Ascending aorta (tissue), 2 donors: Measurements from ENCODE around the gene C4orf36. TPM values are rescaled to one million over a fixed set of nuclear protein-coding genes. Genes with fewer than 3 reads are reported as not detected.
"Not testable (repeated sequence)": the region's sequence is repeated elsewhere in the genome, so short reads cannot be mapped to it uniquely, and the experiment has no call there.

Experiments
- DNase-seq, 2 donors: peaks; one replicate each; pipeline ENCODE4 v3.0.0-alpha.2; 2019; ENCODE audit warnings: low spot score in 2 of 2
- H3K27ac ChIP-seq, 2 donors: fragments of 200-600 bp; sonication (generic); one replicate each; pipeline ENCODE4 v1.5.1; 2016 to 2017; ENCODE audit warnings: mild to moderate bottlenecking in 1 of 2
- H3K27me3 ChIP-seq: fragments of 200-600 bp; sonication (generic); one replicate; pipeline ENCODE4 v1.5.1; 2017
- H3K36me3 ChIP-seq, 2 donors: fragments of 200-600 bp; sonication (generic); one replicate each; pipeline ENCODE4 v1.5.1; 2016
- H3K4me1 ChIP-seq, 2 donors: fragments of 200-600 bp; sonication (generic); one replicate each; pipeline ENCODE4 v1.5.1; 2016 to 2017; ENCODE audit warnings: mild to moderate bottlenecking in 1 of 2
- H3K4me3 ChIP-seq, 2 donors: fragments of 200-600 bp; sonication (generic); one replicate each; pipeline ENCODE4 v1.5.1; 2016 to 2017; ENCODE audit warnings: mild to moderate bottlenecking in 1 of 2
- H3K9me3 ChIP-seq, 2 donors: fragments of 200-600 bp; sonication (generic); one replicate each; pipeline ENCODE4 v1.5.1; 2016
- CTCF ChIP-seq, 3 experiments: fragments of 200-600 bp in 2 of 3; fragments of 450-650 bp in 1 of 3; sonication (generic) in 2 of 3; IDR thresholded peaks; one replicate each; pipeline ENCODE4 v1.5.1; 2016 to 2019; ENCODE audit warnings: antibody characterized with exemption in 3 of 3, mild to moderate bottlenecking in 1 of 3, moderate library complexity in 1 of 3
- intact Hi-C: fragments of 100-400 bp; cut with DNase I; formaldehyde crosslinking; loops from one replicate; pipeline ENCODE4 v1.15.1; 2023
- total RNA-seq: library from RNA; depleted of rRNA; stranded (reverse); fragments of >200 nt; gene quantifications from one replicate; pipeline ENCODE4 v1.1.0, GENCODE V29; 2016

The C4orf36 gene
- total RNA-seq, 1 donor from 2014 or later = not detected

GRCh38 chr4:86890790-86891189, 1.4 kb downstream of the C4orf36 start:
- intact Hi-C loops = loop anchor here (5.0 kb wide), 1 partner anchor 298 kb away; the partner anchor contains the start of gene PTPN13
- Histone ChIP-seq H3K27me3 (no peaks in the 10 kb centered on the region), H3K4me1 (peaks cover 0 to 6% of the 10 kb centered on the region in 2 donors), H3K36me3 (no peaks in the 10 kb centered on the region), H3K27ac (no peak overlapping the region), H3K4me3 (no peak overlapping the region), H3K9me3 (no peaks in the 10 kb centered on the region)
- no peak for DNase-seq
- TF ChIP-seq CTCF (IDR thresholded peaks at IDR 0.05) = no peak

GRCh38 chr4:86879641-86880040, 12.6 kb downstream of the C4orf36 start:
- Histone ChIP-seq H3K9me3 (peaks cover 7 to 11% of the 10 kb centered on the region in 2 donors), H3K27me3 (no peaks in the 10 kb centered on the region), H3K4me1 (no peaks in the 10 kb centered on the region), H3K4me3 (no peak overlapping the region), H3K27ac (no peak overlapping the region), H3K36me3 (no peaks in the 10 kb centered on the region)
- TF ChIP-seq CTCF (IDR thresholded peaks at IDR 0.05) = no peak
- intact Hi-C loops = no loop called here
- no peak for DNase-seq

GRCh38 chr4:86878640-86879039, 13.6 kb downstream of the C4orf36 start:
- no peaks in the 10 kb centered on the region for H3K27me3 ChIP-seq
- H3K4me3 ChIP-seq = no peak overlapping the region
- peaks cover 7 to 11% of the 10 kb centered on the region in 2 donors for H3K9me3 ChIP-seq
- no peaks in the 10 kb centered on the region for H3K36me3 ChIP-seq
- no peak for DNase-seq
- intact Hi-C loops = no loop called here
- TF ChIP-seq CTCF (IDR thresholded peaks at IDR 0.05) = no peak
- no peak overlapping the region for H3K27ac ChIP-seq
- H3K4me1 ChIP-seq = no peaks in the 10 kb centered on the region

- DNase-seq = no peak
- H3K27me3 ChIP-seq = no peaks in the 10 kb centered on the region
- peaks cover 7 to 11% of the 10 kb centered on the region in 2 donors for H3K9me3 ChIP-seq
- intact Hi-C loops = no loop called here
- no peak overlapping the region for H3K27ac ChIP-seq
- H3K36me3 ChIP-seq = no peaks in the 10 kb centered on the region
- no peak overlapping the region for H3K4me3 ChIP-seq
- H3K4me1 ChIP-seq = no peaks in the 10 kb centered on the region
- no peak for TF ChIP-seq CTCF (IDR thresholded peaks at IDR 0.05)
Measured at GRCh38 chr4:86876894-86877685, 15.1 kb downstream of the C4orf36 start.

GRCh38 chr4:86875436-86875835, 16.8 kb downstream of the C4orf36 start:
- H3K4me3 ChIP-seq, DNase-seq, intact Hi-C loops, H3K27me3 ChIP-seq, H3K27ac ChIP-seq, H3K4me1 ChIP-seq, H3K36me3 ChIP-seq: not testable (repeated sequence)
- peaks cover 6 to 11% of the 10 kb centered on the region in 2 donors for H3K9me3 ChIP-seq

- Histone ChIP-seq H3K27ac (no peak overlapping the region), H3K4me3 (no peak overlapping the region), H3K27me3 (no peaks in the 10 kb centered on the region), H3K9me3 (no peaks in the 10 kb centered on the region), H3K4me1 (no peaks in the 10 kb centered on the region), H3K36me3 (no peaks in the 10 kb centered on the region)
- no peak for DNase-seq
- intact Hi-C loops = no loop called here
- no peak for TF ChIP-seq CTCF (IDR thresholded peaks at IDR 0.05)
Measured at GRCh38 chr4:86872135-86872534, 20.1 kb downstream of the C4orf36 start.
